GM23338 (cell line): ENCODE data around the gene HGS.

Experiments
- CREB1 ChIP-seq: fragments of 250-450 bp; sonication (Bioruptor Pico); IDR thresholded peaks from 2 replicates; pipeline ENCODE4 v1.5.0; 2020; ENCODE audit warnings: low read depth, mild to moderate bottlenecking, moderate library complexity
- CTCF ChIP-seq, 2 experiments: fragments of 200-600 bp in 1 of 2; sonication (generic) in 1 of 2; conservative IDR thresholded peaks; 2 replicates each; pipeline versions ENCODE4 v1.5.1 to v1.6.1; 2016 to 2017; ENCODE audit warnings: antibody characterized with exemption in 2 of 2, low read depth in 2 of 2, mild to moderate bottlenecking in 2 of 2, moderate library complexity in 1 of 2
- EZH2 ChIP-seq: fragments of 200-600 bp; sonication (generic); IDR thresholded peaks from one replicate; pipeline ENCODE4 v1.8.0; 2017; ENCODE audit warnings: antibody characterized with exemption, mild to moderate bottlenecking, low read depth; ENCODE audit not compliant: unreplicated experiment
- NANOG ChIP-seq: IDR thresholded peaks from 2 replicates; pipeline ENCODE4 v1.6.1; 2016; ENCODE audit warnings: antibody characterized with exemption, borderline replicate concordance
- POLR2AphosphoS5 ChIP-seq: IDR thresholded peaks from 2 replicates; pipeline ENCODE4 v1.6.1; 2016; ENCODE audit warnings: antibody characterized with exemption, low read depth
- REST ChIP-seq: IDR thresholded peaks from one replicate; pipeline ENCODE4 v1.6.1; 2018; ENCODE audit warnings: antibody characterized with exemption; ENCODE audit not compliant: unreplicated experiment

- TF ChIP-seq CTCF (conservative IDR thresholded peaks at IDR 0.05; ENCODE audit: low read depth in 2 of 2) (0 out of 4 replicates have a peak, but pooled peaks of 1 of the 2 experiments have one; percentile 1), EZH2 (no peak), REST (no peak), CREB1 (CRISPR knock-in tag) (no peak), POLR2AphosphoS5 (0 out of 2 replicates have a peak, but pooled peaks have one; percentile 43), NANOG (no peak)
Measured at GRCh38 chr17:81710514-81711308, 26.9 kb downstream of the HGS start.
